ENCODE data around the gene ZNF579. TPM values are rescaled to one million over a fixed set of nuclear protein-coding genes. Genes with fewer than 3 reads are reported as not detected.

The ZNF579 gene
- total and polyA plus RNA-seq, 2 of the 13 experiments (the other 11 are each of a cell fraction or from before 2014, with no cell fraction given), result 2.1 to 2.9 TPM

GRCh38 chr19:55605637-55606470 is 25.2 kb upstream of the ZNF579 start, which contains the start of gene ZNF865:
TSS of gene ZNF865 (plus strand) at chr19:55605647. CDS start at chr19:55613619, 7,972 bp downstream.
- POLR2A ChIA-PET, result interaction anchor here (0.5 to 2.8 kb wide), 18 partner anchors 12 to 347 kb away, joined by 3 to 23 read pairs (median 5); partner anchors contain the start of genes ISOC2, PPP6R1, U2AF2 and ZNF628
- H3K9me3 ChIP-seq (ENCODE audit: low read length), result no peaks in the 10 kb centered on the region
- WGBS (ENCODE audit: low lambda C conversion rate), result 2% methylated on average over 16 of the region's 44 CpGs
- no TSS peak for BruUV-seq (replicated peaks)
- peaks cover 0 to 2% of the 10 kb centered on the region in 2 experiments; a peak in 1 of 5 replicates for H3K36me3 ChIP-seq (replicated peaks in 1 of 2; ENCODE audit: control insufficient read depth in 1 of 2, insufficient read depth in 2 of 2, low read length in 2 of 2)
- peak within 1 kb of the TSS; percentile 81 for H3K27ac ChIP-seq (ENCODE audit: extremely low read length, insufficient read depth, low read length)
- intact Hi-C loops (cut with micrococcal nuclease; ENCODE audit: unreplicated experiment), result loop anchor here (1.0 to 10.0 kb wide), 2 partner anchors 51 to 89 kb away; no protein-coding TSS in a partner anchor
- peaks cover 15% of the 10 kb centered on the region for H3K79me2 ChIP-seq (ENCODE audit: insufficient read depth, low read length)
- H3K4me1 ChIP-seq (ENCODE audit: insufficient read depth, low read length), result peaks cover 48% of the 10 kb centered on the region
- H3K27me3 ChIP-seq (ENCODE audit: control insufficient read depth in 1 of 2, insufficient read depth in 2 of 2, low read length in 2 of 2), result no peaks in the 10 kb centered on the region; a peak in 1 of 5 replicates
- CTCF ChIA-PET (ENCODE audit: low intra/inter-chr PET ratio, low total read pairs), result interaction anchor here (0.9 to 3.0 kb wide), 2 partner anchors 26 to 89 kb away, joined by 3 to 25 read pairs; no protein-coding TSS in a partner anchor
- H3K4me3 ChIP-seq (replicated peaks in 1 of 3; ENCODE audit: insufficient read depth in 1 of 3, low read depth in 2 of 3, low read length in 3 of 3), result peak within 1 kb of the TSS; percentile 81 to 85 (median 84)
- in situ Hi-C loops (cut with HindIII; ENCODE audit: extremely low pct_ligation_motif_present, low pct_unique_long_range_greater_than_20kb), result loop anchor here (5.0 kb wide), 1 partner anchor 89 kb away; no protein-coding TSS in a partner anchor
- peak; percentile 72 for DNase-seq (ENCODE audit: low spot score)
- no peaks in the 10 kb centered on the region for H4K20me1 ChIP-seq (ENCODE audit: insufficient read depth, low read length)
- H3K4me2 ChIP-seq (ENCODE audit: low read depth, low read length), result peak within 1 kb of the TSS; percentile 97
- FAIRE-seq, result peak; percentile 76
- H2AFZ ChIP-seq (ENCODE audit: low read length), result no peak within 1 kb of the TSS
- peak within 1 kb of the TSS; percentile 84 for H3K9ac ChIP-seq (ENCODE audit: insufficient read depth, low read depth, low read length)
- peak; percentile 69 for ATAC-seq
- TF ChIP-seq ZNF276 (CRISPR knock-in tag; IDR thresholded peaks at IDR 0.05; ENCODE audit: low read depth), result no peak
- TF ChIP-seq ZNF841 (CRISPR knock-in tag; IDR thresholded peaks at IDR 0.05; ENCODE audit: borderline replicate concordance), result no peak
- TF ChIP-seq HMG20B (CRISPR knock-in tag; conservative IDR thresholded peaks at IDR 0.05), result no peak
- TF ChIP-seq ZHX2 (IDR thresholded peaks at IDR 0.05; ENCODE audit: low read depth), result no peak
- TF ChIP-seq ZHX2 (CRISPR knock-in tag; IDR thresholded peaks at IDR 0.05; ENCODE audit: borderline replicate concordance), result no peak
- no peak for TF ChIP-seq ZNF329 (CRISPR knock-in tag; IDR thresholded peaks at IDR 0.05; ENCODE audit: low read depth)
- no peak for TF ChIP-seq MEIS2 (CRISPR knock-in tag; IDR thresholded peaks at IDR 0.05)
- no peak; the same call in 1 of the 2 replicates for TF ChIP-seq ZNF430 (CRISPR knock-in tag; IDR thresholded peaks at IDR 0.05)
- TF ChIP-seq ZBTB34 (CRISPR knock-in tag; IDR thresholded peaks at IDR 0.05), result no peak
- no peak for TF ChIP-seq REL (CRISPR knock-in tag; conservative IDR thresholded peaks at IDR 0.05)
- TF ChIP-seq ZNF710 (CRISPR knock-in tag; IDR thresholded peaks at IDR 0.05; ENCODE audit: borderline replicate concordance), result no peak
